NK-92 treated with Interleukin-12 subunit alpha and Interleukin-12 subunit beta, amount 100 ng/mL, for 24 hours (cell line): Measurements from ENCODE around the gene OR4M2.
"Not testable (repeated sequence)": the region's sequence is repeated elsewhere in the genome, so short reads cannot be mapped to it uniquely, and the experiment has no call there.

Experiments
- DNase-seq: peaks from one replicate; lab custom pipeline; 2025; lab: John Stamatoyannopoulos, UW

Gene OR4M2

GRCh38 chr15:22080227-22080626 is at the start of gene OR4M2:
TSS of gene OR4M2 (plus strand) at chr15:22080527. CDS start at chr15:22080625, 98 bp downstream.
- not testable (repeated sequence) for DNase-seq

- not testable (repeated sequence) for DNase-seq
Observed at GRCh38 chr15:22069267-22069666, 11.1 kb upstream of the OR4M2 start.

GRCh38 chr15:22081386-22081785 is 1.1 kb downstream of the OR4M2 start:
- not testable (repeated sequence) for DNase-seq

GRCh38 chr15:22098616-22099253 is 18.4 kb downstream of the OR4M2 start:
- not testable (repeated sequence) for DNase-seq

- not testable (repeated sequence) for DNase-seq
Observed at GRCh38 chr15:22099289-22099891, 19.1 kb downstream of the OR4M2 start.

GRCh38 chr15:22122033-22122432 is 41.7 kb downstream of the OR4M2 start:
- not testable (repeated sequence) for DNase-seq
